ENCODE data around the gene EPHA2.
"Not testable (repeated sequence)": the region's sequence is repeated elsewhere in the genome, so short reads cannot be mapped to it uniquely, and the experiment has no call there.

Gene EPHA2

DNA sequence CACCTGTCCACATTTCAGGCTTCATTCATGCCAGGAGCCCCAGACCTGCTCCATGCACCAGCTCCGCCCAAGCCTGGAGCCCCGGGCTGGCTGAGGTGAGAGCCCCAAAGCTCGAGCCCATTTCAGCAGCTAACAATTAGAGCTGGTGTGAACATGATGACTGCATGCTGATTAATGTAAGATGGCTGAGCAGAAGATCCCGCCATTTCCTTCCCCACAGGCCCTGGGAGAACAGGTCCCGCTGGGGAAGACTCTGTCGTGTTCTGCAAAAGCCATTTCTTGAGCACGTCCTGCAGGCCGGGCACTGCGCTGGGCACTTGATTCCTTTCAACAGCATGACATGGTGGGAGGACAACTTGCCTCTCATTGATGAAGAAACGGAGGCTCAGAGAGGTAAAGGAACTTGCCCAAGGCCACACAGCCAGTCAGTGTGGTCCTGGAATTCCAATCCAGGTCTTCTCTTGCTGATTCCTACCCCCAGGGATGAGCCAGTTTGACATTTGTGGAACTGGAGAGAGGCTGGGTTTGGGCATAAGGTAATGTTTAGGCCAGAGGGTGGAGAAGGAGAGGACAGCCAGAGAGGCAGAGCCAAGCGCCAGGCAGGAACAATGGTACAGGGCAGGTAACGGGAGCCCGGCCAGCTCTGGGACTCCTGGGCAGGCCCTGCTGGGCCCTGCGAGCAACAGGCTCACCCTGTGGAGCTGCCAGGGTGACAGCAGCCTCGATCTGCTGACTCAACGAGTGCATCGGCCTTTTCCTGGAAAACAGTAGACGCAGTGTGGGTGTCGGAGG, 28.1 kb upstream of the EPHA2 start:
- no peak for DNase-seq (ENCODE audit: low read depth)

GRCh38 chr1:16183179-16183578, 27.3 kb upstream of the EPHA2 start:
- DNase-seq (ENCODE audit: low read depth), result peak; percentile 95

DNA sequence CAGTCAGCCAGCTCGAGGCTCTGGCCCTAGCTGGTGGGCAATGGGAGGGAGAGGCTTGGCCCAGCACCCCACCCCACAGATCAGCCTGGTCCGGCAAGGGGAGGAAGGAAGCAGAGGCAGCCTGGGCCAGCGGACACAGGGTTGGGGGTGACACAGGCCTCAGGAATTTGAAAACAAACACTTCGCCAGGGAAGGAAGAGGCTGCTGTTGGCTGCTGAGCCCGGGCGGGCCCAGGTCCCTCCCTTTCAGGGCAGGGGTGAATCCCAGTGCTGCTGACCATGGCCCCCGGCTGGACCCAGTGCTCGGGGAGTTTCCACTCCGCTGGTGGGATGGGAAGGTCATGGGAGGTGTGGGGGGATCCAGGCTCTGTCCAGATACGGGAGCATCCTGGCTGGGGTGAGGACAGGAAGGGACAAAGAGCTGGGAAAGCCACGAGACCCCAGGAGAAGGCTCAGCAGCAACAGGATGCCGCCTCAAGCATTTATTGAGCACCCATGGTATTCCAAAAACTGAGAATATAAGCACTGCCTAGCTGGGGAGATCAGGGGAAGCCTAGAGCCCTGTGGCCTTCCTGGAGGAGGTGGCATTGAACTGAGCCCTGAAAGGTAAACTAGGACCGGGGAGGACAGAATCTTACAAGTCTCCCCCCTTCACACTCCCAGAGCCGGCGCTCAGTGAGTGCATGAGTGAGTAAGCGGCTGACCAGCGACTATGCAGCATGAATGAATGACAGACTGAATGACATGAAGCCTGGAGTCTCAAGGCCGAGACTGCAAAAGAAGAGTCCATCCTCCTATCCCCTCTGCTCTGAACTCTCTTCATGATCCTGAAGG, 26.2 kb upstream of the EPHA2 start:
- DNase-seq (ENCODE audit: low read depth), result peak; percentile 96

DNA sequence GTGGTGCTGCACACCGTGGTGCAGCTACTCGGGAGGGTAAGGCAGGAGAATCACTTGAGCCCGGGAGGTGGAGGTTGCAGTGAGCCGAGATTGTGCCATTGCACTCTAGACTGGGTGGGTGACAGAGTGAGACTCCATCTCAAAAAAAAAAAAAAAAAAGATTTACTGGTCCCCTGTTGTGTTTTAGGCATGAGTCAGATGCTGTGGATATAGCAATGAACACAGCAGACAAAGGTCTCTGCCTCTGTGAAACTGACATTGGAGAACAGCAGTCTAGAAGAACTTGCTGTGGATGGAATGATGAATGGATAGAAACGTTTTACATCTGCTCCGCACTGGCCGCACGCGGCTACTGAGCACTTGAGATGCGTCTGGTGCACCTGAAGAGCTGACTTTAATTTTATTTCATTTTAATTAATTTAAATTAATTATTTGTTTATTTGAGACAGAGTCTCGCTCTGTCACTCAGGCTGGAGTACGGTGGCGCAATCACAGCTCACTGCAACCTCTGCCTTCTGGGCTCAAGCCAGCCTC, 24.5 kb upstream of the EPHA2 start:
- DNase-seq (ENCODE audit: low read depth), result peak; percentile 68

- DNase-seq (ENCODE audit: low read depth), result no peak
These were observed 23.0 kb upstream of the EPHA2 start for GRCh38 chr1:16178596-16179497.

DNA sequence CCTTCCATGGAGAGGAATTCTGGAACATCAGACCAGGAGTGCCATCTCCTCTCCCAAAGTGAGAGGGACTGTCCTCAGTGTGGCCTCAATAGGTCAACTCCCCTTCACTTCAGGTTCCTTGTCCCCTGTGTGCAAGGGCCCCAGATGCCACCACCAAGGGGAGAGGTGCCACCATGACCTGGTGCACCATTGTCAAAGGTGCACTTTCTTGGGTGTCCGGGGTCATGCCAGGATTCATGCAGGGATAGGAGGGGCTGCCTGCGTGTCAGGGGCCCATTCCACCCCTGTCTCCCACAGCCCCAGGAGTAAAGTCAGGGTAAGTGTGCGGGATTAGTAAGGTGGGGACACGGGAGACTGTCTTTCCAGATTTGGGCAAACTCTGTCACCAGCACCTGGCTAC, 21.4 kb upstream of the EPHA2 start:
- no peak for DNase-seq (ENCODE audit: low read depth)

DNA sequence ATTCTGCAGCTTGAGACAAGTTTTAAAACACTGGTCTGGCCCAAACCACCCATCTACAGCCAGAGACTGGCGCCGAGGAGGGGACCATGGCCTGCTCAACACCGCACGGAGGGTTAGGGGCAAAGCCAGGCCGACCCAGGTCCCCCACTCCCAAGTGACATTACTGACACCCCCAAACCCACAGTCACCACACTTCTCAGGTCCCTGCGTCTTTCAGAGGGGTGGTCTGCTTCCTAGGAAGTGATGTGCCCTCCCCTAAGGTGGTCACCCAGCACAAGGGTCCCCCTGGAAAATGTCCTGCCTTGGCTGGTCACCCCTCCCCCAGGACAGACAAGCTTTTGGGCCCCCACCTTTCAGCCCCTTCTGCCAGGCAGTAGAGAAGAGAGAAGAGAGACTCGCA, 20.8 kb upstream of the EPHA2 start:
- DNase-seq (ENCODE audit: low read depth), result no peak

GRCh38 chr1:16175610-16176553, 20.0 kb upstream of the EPHA2 start:
- peak; percentile 92 for DNase-seq (ENCODE audit: low read depth)

- DNase-seq (ENCODE audit: low read depth), result no peak
These were observed 19.2 kb upstream of the EPHA2 start for GRCh38 chr1:16174886-16175598.

DNA sequence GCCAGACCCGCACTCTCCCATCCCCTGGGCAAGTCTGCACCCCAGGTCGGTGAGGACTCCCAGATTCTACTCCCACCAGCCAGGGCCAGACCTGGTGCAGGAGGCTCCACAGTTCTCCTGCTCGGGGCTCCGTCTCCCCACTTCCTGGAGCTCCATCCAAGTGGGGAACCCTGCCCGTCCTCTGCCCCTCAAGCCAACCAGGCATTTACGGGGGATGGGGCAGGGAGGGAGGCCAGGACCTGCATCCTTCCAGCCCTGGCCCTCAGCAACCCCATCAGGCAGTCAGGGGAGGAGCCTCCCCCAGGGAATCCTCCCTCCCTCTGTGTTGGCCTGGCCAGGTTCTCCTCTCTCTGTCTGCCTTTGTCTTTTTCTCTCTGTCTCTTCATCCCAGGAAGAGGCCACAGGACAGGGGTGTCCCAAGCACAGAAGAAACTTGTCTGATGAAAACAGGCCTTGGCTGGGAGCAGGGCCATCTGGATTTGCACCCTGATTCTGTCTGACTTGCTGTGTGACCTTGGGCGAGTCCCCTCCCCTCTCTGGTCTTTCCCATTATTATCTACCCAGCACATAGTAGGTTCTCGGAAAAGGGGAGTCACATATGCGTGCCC, 18.5 kb upstream of the EPHA2 start:
- no peak for DNase-seq (ENCODE audit: low read depth)

DNA sequence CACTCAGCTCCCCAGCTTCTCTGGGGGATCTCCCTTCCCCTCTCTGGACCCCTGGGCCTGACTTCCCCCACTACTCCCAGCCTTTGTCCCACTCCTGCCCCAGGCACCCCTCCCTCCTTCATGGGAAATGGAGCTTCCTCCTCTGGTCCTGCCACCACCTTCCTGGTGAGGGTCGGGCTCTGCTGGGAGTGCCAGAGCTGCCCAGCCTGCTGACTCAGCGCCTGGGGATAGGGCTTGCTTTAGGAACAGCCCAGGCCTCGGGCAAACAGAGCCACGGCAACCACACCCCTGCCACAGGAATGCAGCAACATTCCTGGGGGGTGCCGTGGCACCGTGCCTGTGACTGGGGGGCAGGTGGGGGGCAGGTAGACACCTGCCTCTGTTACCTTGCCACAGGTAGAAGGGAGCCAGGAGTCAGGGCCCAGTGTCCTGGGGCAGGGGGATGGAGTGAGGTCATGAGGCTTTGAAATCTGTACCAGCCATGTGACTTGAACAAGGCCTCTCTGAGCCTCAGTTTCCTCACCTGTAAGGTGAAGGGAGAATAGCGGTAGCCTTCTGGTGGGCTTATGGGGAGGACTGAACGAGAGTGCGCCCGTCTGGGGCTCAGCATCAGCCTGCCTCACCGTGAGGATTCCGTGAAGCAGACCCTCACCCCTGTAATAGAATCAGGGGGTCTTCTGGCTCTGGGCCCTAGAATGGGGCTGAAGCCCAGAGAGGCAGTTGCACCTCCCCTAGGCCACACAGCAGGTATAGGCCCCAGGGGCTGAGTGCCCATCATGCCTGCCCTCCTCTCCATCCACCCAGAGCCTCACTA, 17.8 kb upstream of the EPHA2 start:
- DNase-seq (ENCODE audit: low read depth), result peak; percentile 77

DNA sequence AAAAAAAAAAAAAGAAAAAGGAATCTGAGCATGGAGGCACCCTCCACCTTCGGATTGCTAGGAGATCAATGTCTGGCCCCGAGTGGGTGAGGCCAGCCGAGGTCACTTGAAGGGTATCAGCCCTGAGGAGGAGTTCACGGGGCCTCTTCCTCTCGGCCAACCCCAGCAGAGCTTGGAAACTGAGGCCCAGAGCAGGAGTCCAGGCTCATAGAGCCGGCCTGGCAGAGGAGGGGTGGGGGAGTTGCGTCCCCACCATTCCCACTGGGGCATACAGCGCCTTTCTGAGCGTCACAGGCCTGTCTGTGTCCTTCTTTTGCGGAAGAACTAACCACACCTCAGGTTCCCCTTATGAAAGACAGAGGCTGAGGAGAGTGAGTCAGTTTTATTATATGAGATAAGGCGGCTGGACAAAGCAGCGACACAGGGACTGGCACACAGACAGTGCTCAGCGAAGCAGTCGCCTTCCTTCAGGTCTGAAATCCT, 17.1 kb upstream of the EPHA2 start:
- DNase-seq (ENCODE audit: low read depth), result peak; percentile 79

GRCh38 chr1:16172218-16172830, 16.5 kb upstream of the EPHA2 start:
- no peak for DNase-seq (ENCODE audit: low read depth)

DNA sequence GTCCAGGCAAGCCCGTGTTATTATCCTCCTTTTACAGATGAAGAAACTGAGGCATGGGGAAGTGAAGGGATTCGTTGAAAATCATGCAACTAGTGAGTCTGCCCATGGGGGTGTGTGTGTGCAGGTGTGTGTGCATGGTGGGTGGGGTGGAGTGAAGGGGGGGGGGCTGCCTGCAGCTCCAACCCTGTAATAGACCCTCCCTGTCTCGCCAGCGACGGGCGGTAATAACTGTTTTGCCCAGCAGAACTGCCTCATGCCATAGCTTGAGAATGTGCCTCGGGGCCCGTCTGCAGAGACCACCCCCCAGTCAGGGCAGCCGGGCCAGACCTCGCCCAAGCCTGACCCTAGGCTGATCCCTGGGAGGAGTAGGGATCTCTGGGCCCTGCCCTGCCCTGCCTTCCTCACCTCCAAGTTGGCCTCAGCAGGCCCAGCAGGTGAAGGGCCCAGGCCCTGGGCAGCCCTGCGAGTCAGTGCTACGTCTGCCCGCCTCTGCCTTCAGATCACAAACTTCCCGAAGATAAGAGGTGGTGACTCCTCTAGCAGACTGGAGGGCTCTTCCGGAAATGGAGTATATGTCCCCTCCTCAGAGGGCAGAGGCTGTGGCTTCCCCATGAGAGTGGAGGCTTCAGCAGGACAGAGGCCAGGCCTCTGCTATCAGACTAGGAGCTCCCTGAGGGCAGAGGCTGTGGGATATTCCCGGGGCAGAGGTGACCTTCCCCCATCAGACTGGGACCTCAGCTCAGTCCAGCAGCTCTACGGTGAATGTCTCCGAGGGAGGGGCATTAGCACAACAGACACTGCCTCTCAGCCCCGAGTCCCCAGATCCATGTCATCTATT, 15.7 kb upstream of the EPHA2 start:
- no peak for DNase-seq (ENCODE audit: low read depth)

DNA sequence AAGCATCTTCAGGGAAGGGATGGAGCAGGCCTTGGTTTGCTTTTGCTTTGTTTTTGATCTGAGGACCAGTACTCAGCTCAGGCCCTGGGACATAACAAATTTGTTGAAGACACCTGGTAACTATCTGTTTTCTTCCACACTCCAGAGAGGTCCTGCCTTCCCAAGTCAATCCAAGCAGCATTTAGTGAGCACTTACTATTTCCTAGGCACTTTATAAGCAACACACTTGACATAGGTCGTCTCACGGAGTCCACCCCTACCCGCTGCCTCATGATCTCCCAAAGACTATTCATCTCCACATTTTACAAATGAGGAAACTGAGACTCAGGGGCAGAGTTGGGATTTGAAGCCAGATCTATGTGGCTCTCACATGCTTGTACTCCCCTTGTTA, 14.4 kb upstream of the EPHA2 start:
- DNase-seq (ENCODE audit: low read depth), result no peak

DNA sequence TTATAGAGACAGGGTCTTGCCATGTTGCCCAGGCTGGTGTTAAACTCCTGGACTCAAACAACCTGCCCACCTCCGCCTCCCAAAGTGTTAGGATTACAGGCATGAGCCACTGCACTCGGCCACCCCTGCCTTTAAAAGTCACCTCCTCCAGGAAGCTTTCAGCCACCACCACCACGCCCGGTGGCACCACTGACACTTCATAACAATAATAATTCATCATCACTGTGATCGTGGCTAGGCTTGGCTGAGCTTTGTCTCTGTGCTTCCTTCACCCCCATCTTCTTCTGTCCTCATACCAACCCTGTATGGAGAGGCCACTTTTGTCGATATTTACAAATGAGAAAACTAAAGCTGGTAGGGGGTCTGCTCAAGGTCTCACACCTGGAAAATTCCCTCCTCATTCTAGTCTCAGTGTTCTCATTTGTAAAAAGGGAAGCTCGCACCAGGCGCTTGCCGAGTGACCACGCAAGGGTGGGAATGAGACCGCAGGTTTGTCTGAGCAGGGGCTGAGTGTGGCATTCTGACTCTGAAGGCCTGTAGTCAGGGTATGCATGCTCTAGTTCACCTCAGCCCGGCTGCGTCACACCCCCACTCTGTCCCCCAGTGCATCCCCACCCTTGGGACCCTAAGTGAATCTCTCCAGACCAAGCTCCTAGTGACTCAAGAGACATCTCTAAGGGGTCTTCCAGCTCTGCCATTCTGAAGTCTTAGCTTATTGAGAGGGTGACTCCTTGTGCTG, 12.9 kb upstream of the EPHA2 start:
- no peak for DNase-seq (ENCODE audit: low read depth)

DNA sequence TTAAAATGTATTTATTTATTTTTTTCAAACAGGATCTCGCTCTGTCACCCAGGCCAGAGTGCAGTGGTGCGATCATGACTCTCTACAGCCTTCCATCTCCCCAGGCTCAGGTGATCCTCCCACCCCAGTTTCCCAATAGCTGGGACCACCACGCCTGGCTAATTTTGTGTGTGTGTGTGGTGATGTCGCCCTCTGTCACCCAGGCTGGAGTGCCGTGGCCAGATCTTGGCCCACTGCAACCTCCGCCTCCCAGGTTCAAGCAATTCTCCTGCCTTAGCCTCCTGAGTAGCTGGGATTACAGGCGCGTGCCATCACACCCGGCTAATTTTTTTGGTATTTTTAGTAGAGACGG, 12.3 kb upstream of the EPHA2 start:
- not testable (repeated sequence) for DNase-seq (ENCODE audit: low read depth)

Data from iris pigment epithelial cell (primary cell).